ENCODE measurements around the gene ERFE. TPM values are rescaled to one million over a fixed set of nuclear protein-coding genes. Genes with fewer than 3 reads are reported as not detected.

ERFE gene
- total RNA-seq, 4 donors from 2014 or later, result 0.46 to 3.3 (median 1.3) TPM

- H3K36me3 ChIP-seq, result no peaks in the 10 kb centered on the region
- intact Hi-C loops (cut with DNase I; ENCODE audit: low total_unique reads) (no loop called here), in situ Hi-C loops (cut with MboI; ENCODE audit: low sequenced_read_pairs in 4 of 4) (no loop called here)
- H3K4me3 ChIP-seq, result no peak overlapping the region
- ATAC-seq (no peak), DNase-seq (peak in 1 of 2 donors; percentile 18)
- TF ChIP-seq POLR2A (IDR thresholded peaks at IDR 0.05) (no peak), CTCF (IDR thresholded peaks at IDR 0.05 in 4 of 5, conservative IDR thresholded peaks at IDR 0.05 in 1 of 5) (no peak)
- H3K4me1 ChIP-seq, result peaks cover 25 to 35% of the 10 kb centered on the region in 2 donors
- H3K27ac ChIP-seq, result peak overlapping the region in 1 of 4 donors; percentile 9
- H3K27me3 ChIP-seq, result no peaks in the 10 kb centered on the region
- H3K9me3 ChIP-seq, result no peaks in the 10 kb centered on the region
These were observed 25.0 kb upstream of the ERFE start for GRCh38 chr2:238133499-238134392.

- Histone ChIP-seq H3K4me1 (peaks cover 26 to 39% of the 10 kb centered on the region in 2 donors), H3K27ac (peak overlapping the region in 2 of 4 donors; percentile 99 to 100), H3K9me3 (no peaks in the 10 kb centered on the region), H3K27me3 (no peaks in the 10 kb centered on the region), H3K4me3 (no peak overlapping the region), H3K36me3 (no peaks in the 10 kb centered on the region)
- in situ Hi-C loops (cut with MboI; ENCODE audit: low sequenced_read_pairs in 4 of 4) (no loop called here), intact Hi-C loops (cut with DNase I; ENCODE audit: low total_unique reads) (no loop called here)
- DNase-seq (peak in 1 of 2 donors; percentile 10), ATAC-seq (no peak)
- TF ChIP-seq CTCF (IDR thresholded peaks at IDR 0.05 in 4 of 5, conservative IDR thresholded peaks at IDR 0.05 in 1 of 5) (no peak), POLR2A (IDR thresholded peaks at IDR 0.05) (no peak)
These were observed 24.4 kb upstream of the ERFE start for GRCh38 chr2:238134393-238134785.

GRCh38 chr2:238135601-238136150 is 23.1 kb upstream of the ERFE start:
- intact Hi-C loops (cut with DNase I; ENCODE audit: low total_unique reads) (loop anchor here (1.0 to 5.0 kb wide), 3 partner anchors 74 to 239 kb away; partner anchors contain the start of gene SCLY), in situ Hi-C loops (cut with MboI; ENCODE audit: low sequenced_read_pairs in 4 of 4) (no loop called here)
- Histone ChIP-seq H3K9me3 (no peaks in the 10 kb centered on the region), H3K36me3 (peaks cover 0 to 1% of the 10 kb centered on the region in 2 donors), H3K27me3 (no peaks in the 10 kb centered on the region), H3K4me3 (peak overlapping the region in 1 of 4 donors; percentile 24), H3K27ac (peak overlapping the region; percentile 91 to 100 (median 98)), H3K4me1 (peaks cover 39 to 47% of the 10 kb centered on the region in 2 donors)
- ATAC-seq (no peak), DNase-seq (peak in 1 of 2 donors; percentile 16)
- TF ChIP-seq POLR2A (IDR thresholded peaks at IDR 0.05) (no peak), CTCF (IDR thresholded peaks at IDR 0.05 in 4 of 5, conservative IDR thresholded peaks at IDR 0.05 in 1 of 5) (no peak)

GRCh38 chr2:238136820-238137537 is 21.8 kb upstream of the ERFE start:
- intact Hi-C loops (cut with DNase I; ENCODE audit: low total_unique reads), result loop anchor here (1.0 to 5.0 kb wide), 3 partner anchors 76 to 240 kb away; partner anchors contain the start of gene SCLY
- H3K27ac ChIP-seq, result peak overlapping the region; percentile 91 to 100 (median 98)
- in situ Hi-C loops (cut with MboI; ENCODE audit: low sequenced_read_pairs in 4 of 4), result no loop called here
- peak; percentile 48 to 57 for ATAC-seq
- no peak for TF ChIP-seq CTCF (IDR thresholded peaks at IDR 0.05 in 4 of 5, conservative IDR thresholded peaks at IDR 0.05 in 1 of 5)
- peak; percentile 34 to 60 for TF ChIP-seq POLR2A (IDR thresholded peaks at IDR 0.05)
- peaks cover 0 to 12% of the 10 kb centered on the region in 2 donors for H3K36me3 ChIP-seq
- peak overlapping the region in 3 of 4 donors; percentile 24 to 89 (median 37) for H3K4me3 ChIP-seq
- DNase-seq, result peak; percentile 69 to 91
- no peaks in the 10 kb centered on the region for H3K27me3 ChIP-seq
- peaks cover 50 to 52% of the 10 kb centered on the region in 2 donors for H3K4me1 ChIP-seq
- no peaks in the 10 kb centered on the region for H3K9me3 ChIP-seq

All from gastrocnemius medialis (tissue), 4 donors.